ENCODE data around the gene KCNJ6.
"Not testable (repeated sequence)": the region's sequence is repeated elsewhere in the genome, so short reads cannot be mapped to it uniquely, and the experiment has no call there.

The KCNJ6 gene

GRCh38 chr21:37592496-37592895 is 323.8 kb downstream of the KCNJ6 start:
- no peaks in the 10 kb centered on the region for H3K4me1 ChIP-seq (ENCODE audit: control insufficient read depth in 1 of 2, insufficient read depth in 1 of 2, low read depth in 1 of 2, low read length in 1 of 2)
- no peak overlapping the region for H3K27ac ChIP-seq
- H3K9me3 ChIP-seq, result no peaks in the 10 kb centered on the region
- no peaks in the 10 kb centered on the region for H3K36me3 ChIP-seq
- TF ChIP-seq CTCF (IDR thresholded peaks at IDR 0.05), result no peak
- no peak overlapping the region for H3K4me3 ChIP-seq (ENCODE audit: low read depth in 1 of 2, low read length in 1 of 2)
- no peaks in the 10 kb centered on the region for H3K27me3 ChIP-seq

- not testable (repeated sequence) for H3K36me3 ChIP-seq; H3K27me3 ChIP-seq; H3K4me3 ChIP-seq (ENCODE audit: low read depth in 1 of 2, low read length in 1 of 2); H3K27ac ChIP-seq; H3K9me3 ChIP-seq; H3K4me1 ChIP-seq (ENCODE audit: control insufficient read depth in 1 of 2, insufficient read depth in 1 of 2, low read depth in 1 of 2, low read length in 1 of 2)
Measured at GRCh38 chr21:37591994-37592393, 324.3 kb downstream of the KCNJ6 start.

GRCh38 chr21:37590836-37591235 is 325.4 kb downstream of the KCNJ6 start:
- H3K27ac ChIP-seq; H3K4me3 ChIP-seq (ENCODE audit: low read depth in 1 of 2, low read length in 1 of 2); H3K4me1 ChIP-seq (ENCODE audit: control insufficient read depth in 1 of 2, insufficient read depth in 1 of 2, low read depth in 1 of 2, low read length in 1 of 2); H3K9me3 ChIP-seq; H3K36me3 ChIP-seq; H3K27me3 ChIP-seq: not testable (repeated sequence)

- H3K36me3 ChIP-seq; H3K4me3 ChIP-seq (ENCODE audit: low read depth in 1 of 2, low read length in 1 of 2); H3K9me3 ChIP-seq; H3K27me3 ChIP-seq; H3K4me1 ChIP-seq (ENCODE audit: control insufficient read depth in 1 of 2, insufficient read depth in 1 of 2, low read depth in 1 of 2, low read length in 1 of 2); H3K27ac ChIP-seq: not testable (repeated sequence)
Measured at GRCh38 chr21:37588644-37589043, 327.6 kb downstream of the KCNJ6 start.

GRCh38 chr21:37587635-37588177 is 328.6 kb downstream of the KCNJ6 start:
- H3K4me1 ChIP-seq (ENCODE audit: control insufficient read depth in 1 of 2, insufficient read depth in 1 of 2, low read depth in 1 of 2, low read length in 1 of 2), result no peaks in the 10 kb centered on the region
- H3K9me3 ChIP-seq, result no peaks in the 10 kb centered on the region
- H3K4me3 ChIP-seq (ENCODE audit: low read depth in 1 of 2, low read length in 1 of 2), result no peak overlapping the region
- H3K27me3 ChIP-seq, result no peaks in the 10 kb centered on the region
- TF ChIP-seq CTCF (IDR thresholded peaks at IDR 0.05), result no peak
- H3K36me3 ChIP-seq, result no peaks in the 10 kb centered on the region
- H3K27ac ChIP-seq, result no peak overlapping the region

- H3K4me1 ChIP-seq (ENCODE audit: control insufficient read depth in 1 of 2, insufficient read depth in 1 of 2, low read depth in 1 of 2, low read length in 1 of 2), result no peaks in the 10 kb centered on the region
- H3K27me3 ChIP-seq, result no peaks in the 10 kb centered on the region
- no peak for TF ChIP-seq CTCF (IDR thresholded peaks at IDR 0.05)
- no peaks in the 10 kb centered on the region for H3K36me3 ChIP-seq
- H3K9me3 ChIP-seq, result no peaks in the 10 kb centered on the region
- no peak overlapping the region for H3K4me3 ChIP-seq (ENCODE audit: low read depth in 1 of 2, low read length in 1 of 2)
- no peak overlapping the region for H3K27ac ChIP-seq
Measured at GRCh38 chr21:37587203-37587602, 329.1 kb downstream of the KCNJ6 start.

- no peak for TF ChIP-seq CTCF (IDR thresholded peaks at IDR 0.05)
- Histone ChIP-seq H3K9me3 (peaks cover 6% of the 10 kb centered on the region), H3K27me3 (peaks cover 6% of the 10 kb centered on the region), H3K4me1 (ENCODE audit: control insufficient read depth in 1 of 2, insufficient read depth in 1 of 2, low read depth in 1 of 2, low read length in 1 of 2) (no peaks in the 10 kb centered on the region), H3K36me3 (no peaks in the 10 kb centered on the region), H3K27ac (no peak overlapping the region), H3K4me3 (ENCODE audit: low read depth in 1 of 2, low read length in 1 of 2) (no peak overlapping the region)
Measured at GRCh38 chr21:37582590-37582989, 333.7 kb downstream of the KCNJ6 start.
